Fibroblast of lung (primary cell): ENCODE data around the gene NTRK3. TPM values are rescaled to one million over a fixed set of nuclear protein-coding genes. Genes with fewer than 3 reads are reported as not detected.

Experiments
- DNase-seq, 2 donors: peaks; one replicate each; pipeline versions ENCODE4 v3.0.0 to v3.0.0-alpha.2; 2010; ENCODE audit warnings: low read depth in 2 of 2
- H2AFZ ChIP-seq: 2 replicates; pipeline ENCODE4 v1.5.1; 2012; ENCODE audit warnings: low read length, control low read depth, inconsistent platforms
- H3K27ac ChIP-seq: 2 replicates; pipeline ENCODE4 v1.5.1; 2011; ENCODE audit warnings: low read length, control low read depth; ENCODE audit not compliant: insufficient read depth
- H3K27me3 ChIP-seq: 2 replicates; pipeline ENCODE4 v1.5.1; 2011; ENCODE audit warnings: mild to moderate bottlenecking, low read length; ENCODE audit not compliant: control insufficient read depth, insufficient read depth
- H3K36me3 ChIP-seq: 2 replicates; pipeline ENCODE4 v1.5.1; 2011; ENCODE audit warnings: low read length; ENCODE audit not compliant: control insufficient read depth, insufficient read depth
- H3K4me1 ChIP-seq: 2 replicates; pipeline ENCODE4 v1.5.1; 2011; ENCODE audit warnings: low read length; ENCODE audit not compliant: control insufficient read depth, insufficient read depth; ENCODE audit errors: extremely low read depth
- H3K4me2 ChIP-seq: 2 replicates; pipeline ENCODE4 v1.5.1; 2011; ENCODE audit warnings: low read length, control low read depth; ENCODE audit not compliant: insufficient read depth; ENCODE audit errors: extremely low read depth
- H3K4me3 ChIP-seq, 4 experiments: fragments of 200-600 bp in 1 of 4; sonication (generic) in 1 of 4; replicated peaks in 1 of 4; 2 replicates each; pipeline ENCODE4 v1.5.1; 2011 to 2016; ENCODE audit warnings: low read length in 4 of 4, low read depth in 3 of 4, mild to moderate bottlenecking in 3 of 4, control low read depth in 2 of 4, inconsistent platforms in 1 of 4, mixed read lengths in 1 of 4; ENCODE audit not compliant: insufficient read depth in 1 of 4; ENCODE audit errors: control extremely low read depth in 1 of 4
- H3K79me2 ChIP-seq: 2 replicates; pipeline ENCODE4 v1.5.1; 2012; ENCODE audit warnings: mild to moderate bottlenecking, low read length, inconsistent platforms; ENCODE audit not compliant: control insufficient read depth, insufficient read depth
- H3K9ac ChIP-seq: 2 replicates; pipeline ENCODE4 v1.5.1; 2011; ENCODE audit warnings: mild to moderate bottlenecking, low read length, control low read depth; ENCODE audit not compliant: insufficient read depth
- H3K9me3 ChIP-seq: 2 replicates; pipeline ENCODE4 v1.5.1; 2012; ENCODE audit warnings: low read depth, low read length; ENCODE audit not compliant: control insufficient read depth, insufficient read depth
- H4K20me1 ChIP-seq: 2 replicates; pipeline ENCODE4 v1.5.1; 2011; ENCODE audit warnings: low read length; ENCODE audit not compliant: control insufficient read depth, insufficient read depth; ENCODE audit errors: extremely low read depth
- EZH2 ChIP-seq: IDR thresholded peaks from 2 replicates; pipeline ENCODE4 v1.5.1; 2012; ENCODE audit warnings: low read length, control low read depth, mild to moderate bottlenecking; ENCODE audit errors: missing control alignments
- polyA plus RNA-seq, 2 donors: library from polyadenylated mRNA; depleted of rRNA in 1 of 2; stranded (reverse) in 1 of 2; unstranded in 1 of 2; fragments of >200 nt; gene quantifications; 2 replicates each; pipeline ENCODE4 v1.2.1, GENCODE V29; 2011 to 2012; ENCODE audit warnings: missing spikeins in 1 of 2
- total RNA-seq: library from RNA; depleted of rRNA; stranded (reverse); fragments of >200 nt; gene quantifications from 2 replicates; pipeline ENCODE4 v1.2.1, GENCODE V29; 2014
- TF ChIP-seq, protein P1 (sequence below), 2 donors: IDR thresholded peaks in 1 of 2; conservative IDR thresholded peaks in 1 of 2; 1 replicate in 1 of 2; 2 replicates in 1 of 2; pipeline ENCODE4 v1.5.1; 2011 to 2012; ENCODE audit warnings: low read length in 2 of 2, control low read depth in 1 of 2, inconsistent platforms in 1 of 2, low read depth in 1 of 2, mild to moderate bottlenecking in 1 of 2

NTRK3 gene
- total and polyA plus RNA-seq, 2 donors (not counting 1 experiment from before 2014, with no cell fraction given), result 0.06 TPM; not detected in 1

DNA sequence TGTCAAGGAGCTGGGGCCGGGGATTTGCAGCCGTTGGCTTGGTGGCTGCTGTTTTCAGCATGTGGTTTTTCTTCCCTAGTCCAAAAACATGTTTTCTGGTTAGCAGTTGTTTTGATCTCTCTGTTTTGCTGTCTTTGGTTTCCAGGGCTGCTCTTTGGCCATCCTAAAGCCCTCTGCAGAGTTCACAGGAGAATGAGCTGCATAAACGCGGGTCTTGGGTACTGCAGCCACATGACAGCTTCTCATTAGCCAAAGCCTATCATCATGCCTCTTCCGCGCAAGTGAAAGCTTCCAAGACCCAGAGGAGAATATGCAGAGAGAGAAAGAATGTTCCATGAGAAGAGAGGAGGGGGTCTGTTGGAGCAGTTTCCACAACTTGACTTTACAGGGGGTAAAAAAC, 138.5 kb downstream of the NTRK3 start:
- Histone ChIP-seq H3K27ac (no peak overlapping the region), H3K27me3 (no peaks in the 10 kb centered on the region), H3K4me1 (no peaks in the 10 kb centered on the region), H3K36me3 (no peaks in the 10 kb centered on the region), H4K20me1 (no peaks in the 10 kb centered on the region), H2AFZ (no peak overlapping the region), H3K4me3 (no peak overlapping the region), H3K79me2 (no peaks in the 10 kb centered on the region), H3K9ac (no peak overlapping the region), H3K9me3 (no peaks in the 10 kb centered on the region), H3K4me2 (no peak overlapping the region)
- DNase-seq, result no peak
- TF ChIP-seq, protein P1, sequence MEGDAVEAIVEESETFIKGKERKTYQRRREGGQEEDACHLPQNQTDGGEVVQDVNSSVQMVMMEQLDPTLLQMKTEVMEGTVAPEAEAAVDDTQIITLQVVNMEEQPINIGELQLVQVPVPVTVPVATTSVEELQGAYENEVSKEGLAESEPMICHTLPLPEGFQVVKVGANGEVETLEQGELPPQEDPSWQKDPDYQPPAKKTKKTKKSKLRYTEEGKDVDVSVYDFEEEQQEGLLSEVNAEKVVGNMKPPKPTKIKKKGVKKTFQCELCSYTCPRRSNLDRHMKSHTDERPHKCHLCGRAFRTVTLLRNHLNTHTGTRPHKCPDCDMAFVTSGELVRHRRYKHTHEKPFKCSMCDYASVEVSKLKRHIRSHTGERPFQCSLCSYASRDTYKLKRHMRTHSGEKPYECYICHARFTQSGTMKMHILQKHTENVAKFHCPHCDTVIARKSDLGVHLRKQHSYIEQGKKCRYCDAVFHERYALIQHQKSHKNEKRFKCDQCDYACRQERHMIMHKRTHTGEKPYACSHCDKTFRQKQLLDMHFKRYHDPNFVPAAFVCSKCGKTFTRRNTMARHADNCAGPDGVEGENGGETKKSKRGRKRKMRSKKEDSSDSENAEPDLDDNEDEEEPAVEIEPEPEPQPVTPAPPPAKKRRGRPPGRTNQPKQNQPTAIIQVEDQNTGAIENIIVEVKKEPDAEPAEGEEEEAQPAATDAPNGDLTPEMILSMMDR (conservative IDR thresholded peaks at IDR 0.05 in 1 of 2, IDR thresholded peaks at IDR 0.05 in 1 of 2; ENCODE audit: low read depth in 1 of 2, low read length in 2 of 2), result no peak
- no peak for TF ChIP-seq EZH2

DNA sequence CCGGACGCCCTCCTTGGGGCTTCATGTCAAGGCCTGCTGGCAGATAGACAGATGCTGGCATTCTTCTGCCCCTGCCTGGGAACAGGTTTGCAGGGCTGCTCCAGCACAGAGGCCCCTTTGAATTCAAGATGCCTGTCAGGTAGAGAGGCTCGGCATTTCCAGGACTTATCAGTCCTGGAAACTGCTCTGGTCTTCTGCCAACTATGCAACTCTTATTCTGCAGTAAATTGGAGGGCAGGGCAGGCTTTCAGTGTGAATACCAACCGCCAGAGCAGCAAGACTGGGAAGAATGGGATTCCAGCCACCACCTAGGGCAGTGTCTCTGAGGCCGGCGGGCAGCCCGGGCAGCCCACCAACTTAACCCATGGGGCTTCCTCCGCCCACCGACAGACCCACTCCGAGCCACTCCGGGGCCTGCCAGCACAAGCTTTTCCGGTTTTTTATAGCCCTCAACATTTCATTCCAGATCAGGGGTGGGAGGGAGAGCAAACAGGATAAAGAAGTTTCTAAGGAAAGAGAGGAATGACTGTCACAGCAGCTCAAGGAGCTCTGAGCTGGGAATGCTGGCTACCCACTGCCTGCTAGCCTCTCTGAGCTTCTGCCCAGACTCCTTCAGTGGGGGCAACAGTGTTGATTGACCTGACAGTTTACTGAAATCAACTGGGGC, 140.9 kb downstream of the NTRK3 start:
- Histone ChIP-seq H3K9ac (no peak overlapping the region), H3K4me3 (no peak overlapping the region), H4K20me1 (no peaks in the 10 kb centered on the region), H2AFZ (no peak overlapping the region), H3K9me3 (no peaks in the 10 kb centered on the region), H3K4me1 (no peaks in the 10 kb centered on the region), H3K27ac (no peak overlapping the region), H3K36me3 (no peaks in the 10 kb centered on the region), H3K79me2 (no peaks in the 10 kb centered on the region), H3K27me3 (no peaks in the 10 kb centered on the region), H3K4me2 (no peak overlapping the region)
- DNase-seq, result peak in 1 of 2 donors; percentile 66
- TF ChIP-seq, protein P1 (conservative IDR thresholded peaks at IDR 0.05 in 1 of 2, IDR thresholded peaks at IDR 0.05 in 1 of 2; ENCODE audit: low read depth in 1 of 2, low read length in 2 of 2), result no peak
- TF ChIP-seq EZH2, result no peak

- DNase-seq, result peak in 1 of 2 donors; percentile 89
- Histone ChIP-seq H3K4me1 (no peaks in the 10 kb centered on the region), H3K9ac (no peak overlapping the region), H3K27me3 (no peaks in the 10 kb centered on the region), H3K4me3 (no peak overlapping the region), H2AFZ (no peak overlapping the region), H4K20me1 (no peaks in the 10 kb centered on the region), H3K79me2 (no peaks in the 10 kb centered on the region), H3K27ac (no peak overlapping the region), H3K36me3 (no peaks in the 10 kb centered on the region), H3K4me2 (no peak overlapping the region), H3K9me3 (no peaks in the 10 kb centered on the region)
- TF ChIP-seq, protein P1 (conservative IDR thresholded peaks at IDR 0.05 in 1 of 2, IDR thresholded peaks at IDR 0.05 in 1 of 2; ENCODE audit: low read depth in 1 of 2, low read length in 2 of 2), result no peak
- no peak for TF ChIP-seq EZH2
Observed at GRCh38 chr15:88113613-88114308, 142.8 kb downstream of the NTRK3 start.
